Measurements from ENCODE around the gene TEC.

The TEC gene

DNA sequence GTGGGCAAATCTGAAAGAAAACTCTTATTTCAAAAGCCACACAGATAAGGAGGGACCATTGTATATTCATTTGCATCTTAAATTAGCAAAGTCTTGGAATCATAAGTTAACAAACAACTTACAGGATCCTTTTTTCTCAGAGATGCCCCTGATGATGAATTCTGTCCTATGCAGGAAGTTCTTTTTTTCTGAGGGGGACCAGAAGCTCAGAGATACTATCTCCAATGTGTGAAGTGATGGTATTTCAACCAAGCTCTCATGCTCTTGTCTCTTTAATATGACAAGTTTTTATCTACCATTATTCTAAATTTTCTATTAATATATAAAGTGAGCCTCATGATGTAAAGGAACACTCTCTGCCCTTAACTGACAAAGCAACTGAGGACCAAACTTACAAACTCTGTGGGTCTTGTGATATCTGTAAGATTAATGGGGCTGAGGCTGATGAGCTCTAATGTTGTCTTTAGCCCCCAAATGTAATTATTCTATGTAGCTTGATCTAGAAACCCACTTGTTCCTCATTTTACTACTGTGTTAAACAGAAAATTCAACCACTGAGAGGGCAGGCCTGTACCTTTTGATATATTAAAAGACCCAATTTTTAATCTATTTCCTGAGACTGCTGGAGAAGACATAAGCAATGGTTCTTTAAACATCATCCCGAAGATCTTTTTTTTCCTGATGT lies 27.0 kb downstream of the TEC start:
- no peaks in the 10 kb centered on the region for H3K4me1 ChIP-seq
- no peak overlapping the region for H3K27ac ChIP-seq
- H2AFZ ChIP-seq = no peak overlapping the region
- H3K79me2 ChIP-seq = no peaks in the 10 kb centered on the region
- H3K36me3 ChIP-seq (ENCODE audit: control insufficient read depth, insufficient read depth, low read length) = no peaks in the 10 kb centered on the region
- no peak overlapping the region for H3K9ac ChIP-seq
- no peak overlapping the region for H3K4me2 ChIP-seq (ENCODE audit: low read length)
- H3K4me3 ChIP-seq (ENCODE audit: low read depth, low read length) = no peak overlapping the region
- TF ChIP-seq, protein P1, sequence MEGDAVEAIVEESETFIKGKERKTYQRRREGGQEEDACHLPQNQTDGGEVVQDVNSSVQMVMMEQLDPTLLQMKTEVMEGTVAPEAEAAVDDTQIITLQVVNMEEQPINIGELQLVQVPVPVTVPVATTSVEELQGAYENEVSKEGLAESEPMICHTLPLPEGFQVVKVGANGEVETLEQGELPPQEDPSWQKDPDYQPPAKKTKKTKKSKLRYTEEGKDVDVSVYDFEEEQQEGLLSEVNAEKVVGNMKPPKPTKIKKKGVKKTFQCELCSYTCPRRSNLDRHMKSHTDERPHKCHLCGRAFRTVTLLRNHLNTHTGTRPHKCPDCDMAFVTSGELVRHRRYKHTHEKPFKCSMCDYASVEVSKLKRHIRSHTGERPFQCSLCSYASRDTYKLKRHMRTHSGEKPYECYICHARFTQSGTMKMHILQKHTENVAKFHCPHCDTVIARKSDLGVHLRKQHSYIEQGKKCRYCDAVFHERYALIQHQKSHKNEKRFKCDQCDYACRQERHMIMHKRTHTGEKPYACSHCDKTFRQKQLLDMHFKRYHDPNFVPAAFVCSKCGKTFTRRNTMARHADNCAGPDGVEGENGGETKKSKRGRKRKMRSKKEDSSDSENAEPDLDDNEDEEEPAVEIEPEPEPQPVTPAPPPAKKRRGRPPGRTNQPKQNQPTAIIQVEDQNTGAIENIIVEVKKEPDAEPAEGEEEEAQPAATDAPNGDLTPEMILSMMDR (IDR thresholded peaks at IDR 0.05) = no peak
- H3K27me3 ChIP-seq (ENCODE audit: control insufficient read depth, insufficient read depth, low read length) = no peaks in the 10 kb centered on the region
- no peaks in the 10 kb centered on the region for H3K9me3 ChIP-seq (ENCODE audit: control insufficient read depth, low read length)

DNA sequence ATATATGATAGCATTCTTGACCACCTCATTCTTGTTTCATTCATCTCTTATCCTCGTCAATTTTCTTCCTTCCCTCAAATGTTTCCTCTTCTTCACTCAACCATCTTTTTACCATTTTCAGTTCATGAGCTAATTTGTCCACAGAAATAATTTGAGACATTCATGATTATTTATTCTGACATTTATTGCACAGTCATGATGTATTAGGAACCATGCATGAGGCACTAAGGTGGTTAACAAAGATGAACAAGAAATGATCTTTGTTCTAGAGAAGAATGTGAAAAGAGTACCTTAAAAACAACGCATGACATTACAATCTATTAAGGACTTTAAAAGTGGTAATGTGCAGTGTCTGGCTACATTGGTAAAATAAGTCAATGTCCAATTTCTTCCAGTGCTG lies 27.9 kb downstream of the TEC start:
- TF ChIP-seq, protein P1 (IDR thresholded peaks at IDR 0.05) = no peak
- no peaks in the 10 kb centered on the region for H3K27me3 ChIP-seq (ENCODE audit: control insufficient read depth, insufficient read depth, low read length)

GRCh38 chr4:48237996-48238645 lies 31.5 kb downstream of the TEC start:
- H3K9ac ChIP-seq = no peak overlapping the region
- H3K36me3 ChIP-seq (ENCODE audit: control insufficient read depth, insufficient read depth, low read length) = no peaks in the 10 kb centered on the region
- no peaks in the 10 kb centered on the region for H3K9me3 ChIP-seq (ENCODE audit: control insufficient read depth, low read length)
- no peaks in the 10 kb centered on the region for H3K79me2 ChIP-seq
- H3K4me3 ChIP-seq (ENCODE audit: low read depth, low read length) = no peak overlapping the region
- H3K27me3 ChIP-seq (ENCODE audit: control insufficient read depth, insufficient read depth, low read length) = no peaks in the 10 kb centered on the region
- no peak overlapping the region for H2AFZ ChIP-seq
- no peak overlapping the region for H3K27ac ChIP-seq
- TF ChIP-seq, protein P1 (IDR thresholded peaks at IDR 0.05) = no peak
- H3K4me2 ChIP-seq (ENCODE audit: low read length) = no peak overlapping the region
- H3K4me1 ChIP-seq = no peaks in the 10 kb centered on the region

More for the DNA sequence above, 27.9 kb downstream of the TEC start:
- Histone ChIP-seq H3K4me2 (ENCODE audit: low read length) (no peak overlapping the region), H3K9me3 (ENCODE audit: control insufficient read depth, low read length) (no peaks in the 10 kb centered on the region), H3K27ac (no peak overlapping the region), H3K9ac (no peak overlapping the region), H3K4me3 (ENCODE audit: low read depth, low read length) (no peak overlapping the region), H2AFZ (no peak overlapping the region), H3K4me1 (no peaks in the 10 kb centered on the region), H3K36me3 (ENCODE audit: control insufficient read depth, insufficient read depth, low read length) (no peaks in the 10 kb centered on the region), H3K79me2 (no peaks in the 10 kb centered on the region)

GRCh38 chr4:48235050-48235449 lies 34.6 kb downstream of the TEC start:
- H3K4me2 ChIP-seq (ENCODE audit: low read length) = no peak overlapping the region
- TF ChIP-seq, protein P1 (IDR thresholded peaks at IDR 0.05) = no peak
- no peaks in the 10 kb centered on the region for H3K4me1 ChIP-seq
- no peaks in the 10 kb centered on the region for H3K9me3 ChIP-seq (ENCODE audit: control insufficient read depth, low read length)
- H2AFZ ChIP-seq = no peak overlapping the region
- H3K4me3 ChIP-seq (ENCODE audit: low read depth, low read length) = no peak overlapping the region
- H3K9ac ChIP-seq = no peak overlapping the region
- H3K27ac ChIP-seq = no peak overlapping the region
- no peaks in the 10 kb centered on the region for H3K27me3 ChIP-seq (ENCODE audit: control insufficient read depth, insufficient read depth, low read length)
- no peaks in the 10 kb centered on the region for H3K36me3 ChIP-seq (ENCODE audit: control insufficient read depth, insufficient read depth, low read length)
- no peaks in the 10 kb centered on the region for H3K79me2 ChIP-seq

GRCh38 chr4:48234575-48234974 lies 35.1 kb downstream of the TEC start:
- H3K9ac ChIP-seq = no peak overlapping the region
- no peaks in the 10 kb centered on the region for H3K36me3 ChIP-seq (ENCODE audit: control insufficient read depth, insufficient read depth, low read length)
- H3K9me3 ChIP-seq (ENCODE audit: control insufficient read depth, low read length) = no peaks in the 10 kb centered on the region
- no peak overlapping the region for H3K27ac ChIP-seq
- no peak overlapping the region for H2AFZ ChIP-seq
- TF ChIP-seq, protein P1 (IDR thresholded peaks at IDR 0.05) = no peak
- H3K4me2 ChIP-seq (ENCODE audit: low read length) = no peak overlapping the region
- no peaks in the 10 kb centered on the region for H3K4me1 ChIP-seq
- H3K27me3 ChIP-seq (ENCODE audit: control insufficient read depth, insufficient read depth, low read length) = no peaks in the 10 kb centered on the region
- H3K4me3 ChIP-seq (ENCODE audit: low read depth, low read length) = no peak overlapping the region
- no peaks in the 10 kb centered on the region for H3K79me2 ChIP-seq
